Calu3 (cell line): ENCODE data around the gene GJA10. TPM values are rescaled to one million over a fixed set of nuclear protein-coding genes. Genes with fewer than 3 reads are reported as not detected.

Experiments used
- BruUV-seq: library from RNA; stranded (reverse); fragments of 400-500 nt; replicated peaks from 2 replicates; lab custom pipeline; 2021; lab: Mats Ljungman, UMichigan
- CTCF ChIA-PET: fragments of 300-600 bp; sonication (Branson Sonifier 250); formaldehyde crosslinking; loops from one replicate; lab custom pipeline; 2022; ENCODE audit warnings: antibody characterized with exemption; lab: Charles Lee
- DNase-seq: peaks from one replicate; pipeline ENCODE4 v3.0.0; 2022
- H3K27ac Mint-ChIP-seq: one replicate; pipeline ENCODE4 v1.8.0; 2022; ENCODE audit warnings: mixed read lengths; ENCODE audit not compliant: unreplicated experiment
- H3K27me3 Mint-ChIP-seq: one replicate; pipeline ENCODE4 v1.8.0; 2022; ENCODE audit warnings: mixed read lengths; ENCODE audit not compliant: unreplicated experiment
- H3K36me3 Mint-ChIP-seq: one replicate; pipeline ENCODE4 v1.8.0; 2022; ENCODE audit warnings: mild to moderate bottlenecking, moderate library complexity, mixed read lengths; ENCODE audit not compliant: insufficient read depth, unreplicated experiment
- H3K4me1 Mint-ChIP-seq: one replicate; pipeline ENCODE4 v1.8.0; 2022; ENCODE audit warnings: mild to moderate bottlenecking, low read depth, mixed read lengths; ENCODE audit not compliant: unreplicated experiment
- H3K4me3 Mint-ChIP-seq: one replicate; pipeline ENCODE4 v1.8.0; 2022; ENCODE audit warnings: mild to moderate bottlenecking, low read depth, moderate library complexity, mixed read lengths; ENCODE audit not compliant: unreplicated experiment
- H3K9me3 Mint-ChIP-seq: one replicate; pipeline ENCODE4 v1.8.0; 2022; ENCODE audit warnings: low read depth, mixed read lengths; ENCODE audit not compliant: unreplicated experiment
- CTCF ChIP-seq: fragments of 200-600 bp; IDR thresholded peaks from one replicate; pipeline ENCODE4 v1.8.0; 2022; ENCODE audit warnings: antibody characterized with exemption; ENCODE audit not compliant: unreplicated experiment
- intact Hi-C: fragments of 100-400 bp; cut with micrococcal nuclease; formaldehyde crosslinking; loops from one replicate; pipeline ENCODE4 v1.10.0; 2022; ENCODE audit not compliant: unreplicated experiment
- total RNA-seq: library from RNA; stranded (reverse); gene quantifications from 2 replicates; pipeline ENCODE4 v1.2.3, GENCODE V29; 2022

Gene GJA10
- total RNA-seq, 1 experiment from 2014 or later, result not detected

GRCh38 chr6:89942601-89943000 is 48.3 kb downstream of the GJA10 start:
- H3K4me3 Mint-ChIP-seq, result no peak overlapping the region
- H3K4me1 Mint-ChIP-seq, result peaks cover 12% of the 10 kb centered on the region
- intact Hi-C loops, result loop anchor here (10.0 kb wide), 1 partner anchor 242 kb away; no protein-coding TSS in a partner anchor
- H3K27me3 Mint-ChIP-seq, result peaks cover 13% of the 10 kb centered on the region
- no peak overlapping the region for H3K27ac Mint-ChIP-seq
- BruUV-seq, result no TSS peak
- TF ChIP-seq CTCF, result no peak
- H3K9me3 Mint-ChIP-seq, result peaks cover 3% of the 10 kb centered on the region
- no peaks in the 10 kb centered on the region for H3K36me3 Mint-ChIP-seq
- CTCF ChIA-PET, result interaction anchor here (1.8 kb wide), 1 partner anchor 537 kb away, joined by 4 read pairs; no protein-coding TSS in a partner anchor
- no peak for DNase-seq

GRCh38 chr6:89944181-89944755 is 50.0 kb downstream of the GJA10 start:
- Mint-ChIP-seq H3K9me3 (peaks cover 3% of the 10 kb centered on the region), H3K27me3 (peaks cover 13% of the 10 kb centered on the region), H3K4me1 (peaks cover 12% of the 10 kb centered on the region), H3K36me3 (no peaks in the 10 kb centered on the region), H3K4me3 (no peak overlapping the region), H3K27ac (no peak overlapping the region)
- BruUV-seq, result no TSS peak
- no peak for TF ChIP-seq CTCF
- CTCF ChIA-PET, result interaction anchor here (1.8 kb wide), 1 partner anchor 535 kb away, joined by 4 read pairs; no protein-coding TSS in a partner anchor
- no peak for DNase-seq
- intact Hi-C loops, result loop anchor here (10.0 kb wide), 1 partner anchor 241 kb away; no protein-coding TSS in a partner anchor

- Mint-ChIP-seq H3K27me3 (peaks cover 13% of the 10 kb centered on the region), H3K36me3 (no peaks in the 10 kb centered on the region), H3K27ac (no peak overlapping the region), H3K9me3 (peaks cover 3% of the 10 kb centered on the region), H3K4me3 (no peak overlapping the region), H3K4me1 (peaks cover 12% of the 10 kb centered on the region)
- no peak for TF ChIP-seq CTCF
- CTCF ChIA-PET, result no interaction called here
- intact Hi-C loops, result loop anchor here (10.0 kb wide), 1 partner anchor 240 kb away; no protein-coding TSS in a partner anchor
- DNase-seq, result no peak
- BruUV-seq, result no TSS peak
These were observed 50.6 kb downstream of the GJA10 start for GRCh38 chr6:89944826-89945407.

Other genes with a start within 250 kb of the GJA10 start
- gene MDN1, start 74.7 kb upstream of the GJA10 start, total RNA-seq, result 50.0 and 54.0 TPM in 2 replicates
- 21.2 and 24.3 TPM in 2 replicates for gene CASP8AP2, start 64.6 kb upstream of the GJA10 start, total RNA-seq